GM12878 (cell line): ENCODE results near the gene PRDX1. TPM values are rescaled to one million over a fixed set of nuclear protein-coding genes. Genes with fewer than 3 reads are reported as not detected.

Experiments
- ATAC-seq: fragments of 200-7000 bp; cut with Tn5 transposase; 3 replicates; pipeline ENCODE4 v1.9.1; 2020; ENCODE audit warnings: mild to moderate bottlenecking, moderate library complexity
- BruUV-seq: library from RNA; stranded (reverse); fragments of 400-500 nt; replicated peaks from 2 replicates; lab custom pipeline; 2021; lab: Mats Ljungman, UMichigan
- CTCF ChIA-PET: fragments of 300-600 bp; sonication (Branson Sonifier 250); formaldehyde crosslinking; extraction: SDS; loops from one replicate; lab custom pipeline; 2021; ENCODE audit warnings: inconsistent platforms; lab: Yijun Ruan, JAX
- POLR2A ChIA-PET: fragments of 350-600 bp; formaldehyde crosslinking; extraction: SDS; loops from one replicate; lab custom pipeline; 2021; ENCODE audit warnings: inconsistent platforms; lab: Charles Lee
- RAD21 ChIA-PET: fragments of 300-600 bp; sonication (Branson Sonifier 250); formaldehyde crosslinking; loops from one replicate; lab custom pipeline; 2023; ENCODE audit warnings: antibody characterized with exemption; ENCODE audit not compliant: unreplicated experiment; lab: Charles Lee
- SMC1A ChIA-PET: fragments of 300-600 bp; sonication (Branson Sonifier 250); formaldehyde crosslinking; loops from one replicate; lab custom pipeline; 2023; ENCODE audit not compliant: unreplicated experiment, uncharacterized antibody; lab: Charles Lee
- DNase-seq: peaks from one replicate; pipeline ENCODE4 v3.0.0-alpha.2; 2011; ENCODE audit warnings: low read depth, low spot score
- FAIRE-seq: peaks from 3 replicates; lab custom pipeline; 2011; peaks lifted over from hg19 to GRCh38; lab: Jason Lieb, UNC
- H2AFZ ChIP-seq: 2 replicates; pipeline ENCODE4 v1.6.0; 2011; ENCODE audit warnings: low read depth, low read length, control low read depth; ENCODE audit not compliant: control insufficient read depth
- H3K27ac ChIP-seq: 2 replicates; pipeline ENCODE4 v1.5.1; 2011; ENCODE audit warnings: control low read depth; ENCODE audit not compliant: control insufficient read depth, insufficient read depth
- H3K27me3 ChIP-seq, 2 experiments: replicated peaks in 1 of 2; 2 replicates each; pipeline versions ENCODE4 v1.6.0 to v1.6.1; 2011; ENCODE audit warnings: low read length in 1 of 2; ENCODE audit not compliant: control insufficient read depth in 2 of 2, insufficient read depth in 2 of 2
- H3K36me3 ChIP-seq, 2 experiments: 2 replicates each; pipeline ENCODE4 v1.5.1; 2011; ENCODE audit warnings: low read length in 1 of 2; ENCODE audit not compliant: control insufficient read depth in 2 of 2, insufficient read depth in 2 of 2
- H3K4me1 ChIP-seq: 2 replicates; pipeline ENCODE4 v1.6.1; 2011; ENCODE audit warnings: mild to moderate bottlenecking, low read length, moderate library complexity, mixed read lengths; ENCODE audit not compliant: control insufficient read depth, insufficient read depth
- H3K4me2 ChIP-seq: 2 replicates; pipeline ENCODE4 v1.6.0; 2011; ENCODE audit warnings: control low read depth; ENCODE audit not compliant: control insufficient read depth, insufficient read depth
- H3K4me3 ChIP-seq: fragments of 200-600 bp; sonication (generic); 2 replicates; pipeline ENCODE4 v1.5.1; 2016
- H3K79me2 ChIP-seq: 2 replicates; pipeline ENCODE4 v1.6.0; 2011; ENCODE audit warnings: low read length; ENCODE audit not compliant: control insufficient read depth, insufficient read depth
- H3K9ac ChIP-seq: 2 replicates; pipeline ENCODE4 v1.8.0; 2011; ENCODE audit warnings: low read length, control low read depth, mixed read lengths; ENCODE audit not compliant: control insufficient read depth, insufficient read depth
- H3K9me3 ChIP-seq: replicated peaks from 3 replicates; pipeline ENCODE4 v1.5.1; 2011; ENCODE audit warnings: mild to moderate bottlenecking, low read length; ENCODE audit not compliant: control insufficient read depth, insufficient read depth
- H4K20me1 ChIP-seq: 2 replicates; pipeline ENCODE4 v1.6.0; 2011; ENCODE audit not compliant: control insufficient read depth, insufficient read depth
- HDAC6 ChIP-seq: fragments of 200-600 bp; sonication (generic); IDR thresholded peaks from one replicate; pipeline ENCODE4 v1.8.0; 2017; ENCODE audit warnings: antibody characterized with exemption; ENCODE audit not compliant: unreplicated experiment
- NFIC ChIP-seq: IDR thresholded peaks from 2 replicates; pipeline ENCODE4 v1.6.1; 2012; ENCODE audit warnings: low read depth, mild to moderate bottlenecking, inconsistent platforms, low read length, moderate library complexity
- NKRF ChIP-seq: fragments of 450-650 bp; conservative IDR thresholded peaks from 2 replicates; pipeline ENCODE4 v1.6.1; 2017; ENCODE audit warnings: mild to moderate bottlenecking, moderate library complexity
- WGBS: methylation state at CpG from one replicate; pipeline ENCODE4 v1.1.6; 2016; ENCODE audit warnings: low lambda C conversion rate; ENCODE audit not compliant: insufficient replicate concordance, insufficient coverage; ENCODE audit errors: missing lambda C conversion rate; 5-methylcytosine and 5-hydroxymethylcytosine counted together
- in situ Hi-C: fragments of 300-500 bp; cut with MboI; formaldehyde crosslinking; loops from 9 replicates; pipeline ENCODE4 v1.14.3; 2018; ENCODE audit warnings: mixed read lengths
- intact Hi-C: fragments of 100-400 bp; cut with micrococcal nuclease; formaldehyde crosslinking; loops from one replicate; pipeline ENCODE4 v1.14.2; 2022; ENCODE audit not compliant: unreplicated experiment
- polyA plus RNA-seq, 11 experiments: library from polyadenylated mRNA; depleted of rRNA in 4 of 11; unstranded in 6 of 11; stranded (reverse) in 5 of 11; fragments of >200 nt; fragmentation: Nextera tagmentation in 4 of 11; fragmentation: Illumina TruSeq in 1 of 11; extraction: Ambion mirVana in 4 of 11; extraction: Trizol in 1 of 11; gene quantifications; 1 replicate in 1 of 11; 2 replicates in 10 of 11; pipeline versions ENCODE4 v1.2.1 to v1.2.3, GENCODE V29; 2011 to 2016; ENCODE audit warnings: inconsistent platforms in 2 of 11, missing spikeins in 2 of 11, low read depth in 1 of 11
- total RNA-seq, 4 experiments: library from RNA; depleted of rRNA in 3 of 4; stranded (reverse); fragments of >200 nt in 3 of 4; fragmentation: Illumina TruSeq in 1 of 4; extraction: Trizol in 1 of 4; gene quantifications; 2 replicates each; pipeline versions ENCODE4 v1.2.1 to v1.2.3, GENCODE V29; 2013 to 2021

The PRDX1 gene
- total and polyA plus RNA-seq, 10 of the 15 experiments (the other 5 are each of a cell fraction or from before 2014, with no cell fraction given): 659 to 1,775 (median 811) TPM

GRCh38 chr1:45522324-45523104 lies 830 bp upstream of the PRDX1 start:
- Histone ChIP-seq H3K27ac (peak overlapping the region; percentile 89), H4K20me1 (no peaks in the 10 kb centered on the region), H3K9me3 (no peaks in the 10 kb centered on the region), H2AFZ (peak overlapping the region; percentile 92), H3K27me3 (no peaks in the 10 kb centered on the region), H3K79me2 (peaks cover 39% of the 10 kb centered on the region), H3K4me1 (peaks cover 10% of the 10 kb centered on the region; the same call in 1 of the 2 replicates), H3K9ac (peak overlapping the region; percentile 95), H3K36me3 (0 out of 4 replicates have a peak, but pooled peaks cover 0 to 2% of the 10 kb centered on the region in 2 experiments), H3K4me3 (peak overlapping the region; percentile 96), H3K4me2 (peak overlapping the region; percentile 91)
- TF ChIP-seq HDAC6: no peak
- TF ChIP-seq NKRF: no peak
- 0 out of 2 replicates have a peak, but pooled peaks have one; percentile 15 for TF ChIP-seq NFIC
- peak; percentile 24 for ATAC-seq
- ChIA-PET POLR2A (interaction anchor here (0.5 to 9.5 kb wide), 25 partner anchors 8 to 801 kb away, joined by 3 to 118 read pairs (median 4); partner anchors contain the start of genes AKR1A1, CCDC163, MMACHC and MUTYH), RAD21 (interaction anchor here (1.0 to 5.5 kb wide), 9 partner anchors 10 to 182 kb away, joined by 3 to 42 read pairs (median 7); partner anchors contain the start of genes AKR1A1, CCDC163, MMACHC and MUTYH), CTCF (interaction anchor here (0.6 to 3.5 kb wide), 12 partner anchors 10 to 215 kb away, joined by 3 to 20 read pairs (median 4); partner anchors contain the start of genes CCDC163 and MMACHC), SMC1A (interaction anchor here (0.6 to 6.5 kb wide), 11 partner anchors 10 to 163 kb away, joined by 3 to 80 read pairs (median 5); partner anchors contain the start of genes AKR1A1, CCDC163, GPBP1L1 and MMACHC)
- 73% methylated on average over 21 of the region's 21 CpGs for WGBS
- in situ Hi-C loops: no loop called here
- intact Hi-C loops: loop anchor here (2.0 kb wide), 1 partner anchor 22 kb away; no protein-coding TSS in a partner anchor
- no peak for FAIRE-seq
- no peak for DNase-seq
- BruUV-seq: TSS peak; percentile 100
